Loucy (cell line): ENCODE measurements around the gene WDR88.

Experiments used
- CTCF ChIP-seq: fragments of 200-600 bp; sonication (generic); conservative IDR thresholded peaks from 2 replicates; pipeline ENCODE4 v1.5.1; 2014; ENCODE audit warnings: mild to moderate bottlenecking, antibody characterized with exemption, low read length
- EZH2phosphoT487 ChIP-seq: fragments of 200-600 bp; IDR thresholded peaks from 2 replicates; pipeline ENCODE4 v1.6.1; 2018; ENCODE audit warnings: antibody characterized with exemption, mild to moderate bottlenecking, moderate library complexity, borderline replicate concordance

- no peak for TF ChIP-seq EZH2phosphoT487
- no peak for TF ChIP-seq CTCF
Observed at GRCh38 chr19:33085570-33086128, 46.3 kb upstream of the WDR88 start.
